Daoy (cell line): ENCODE measurements around the gene NOXO1. TPM values are rescaled to one million over a fixed set of nuclear protein-coding genes. Genes with fewer than 3 reads are reported as not detected.

Experiments used
- DNase-seq: peaks from one replicate; pipeline ENCODE4 v3.0.0-alpha.2; 2015; ENCODE audit warnings: low read depth
- total RNA-seq: library from RNA; depleted of rRNA; stranded (reverse); fragments of >200 nt; shearing (Covaris generic); gene quantifications from 2 replicates; pipeline ENCODE4 v1.2.3, GENCODE V29; 2014

Gene NOXO1
- total RNA-seq, 1 experiment from 2014 or later: not detected

- no peak for DNase-seq
These were observed 16.5 kb upstream of the NOXO1 start for GRCh38 chr16:1997494-1998359.

- DNase-seq: no peak
These were observed 12.5 kb upstream of the NOXO1 start for GRCh38 chr16:1993731-1994131.

GRCh38 chr16:1992704-1993317 is 11.5 kb upstream of the NOXO1 start:
- no peak for DNase-seq

GRCh38 chr16:1991948-1992703 is 10.9 kb upstream of the NOXO1 start:
- DNase-seq: peak; percentile 87

GRCh38 chr16:1991588-1991947 is 10.3 kb upstream of the NOXO1 start:
- no peak for DNase-seq

- no peak for DNase-seq
These were observed 9.9 kb upstream of the NOXO1 start for GRCh38 chr16:1991135-1991551.

GRCh38 chr16:1990351-1991134 is 9.3 kb upstream of the NOXO1 start:
- peak; percentile 24 for DNase-seq

GRCh38 chr16:1990101-1990350 is 8.8 kb upstream of the NOXO1 start:
- DNase-seq: no peak

- peak; percentile 39 for DNase-seq
These were observed 8.2 kb upstream of the NOXO1 start, which contains the start of gene SYNGR3 for GRCh38 chr16:1989209-1990100. Gene SYNGR3 (plus strand): TSS chr16:1989970. CDS start chr16:1990103, 133 bp downstream.

- DNase-seq: no peak
These were observed 5.9 kb upstream of the NOXO1 start for GRCh38 chr16:1987198-1987597.

GRCh38 chr16:1985466-1986150 is 4.3 kb upstream of the NOXO1 start:
- DNase-seq: no peak

- DNase-seq: no peak
These were observed 3.3 kb upstream of the NOXO1 start for GRCh38 chr16:1984347-1985225.

GRCh38 chr16:1983544-1984346 is 2.5 kb upstream of the NOXO1 start, which contains the start of gene GFER:
Gene GFER (plus strand): TSS chr16:1984193. CDS start chr16:1984219, 26 bp downstream.
- peak; percentile 94 for DNase-seq

- DNase-seq: no peak
These were observed 1.8 kb upstream of the NOXO1 start for GRCh38 chr16:1982991-1983543.

GRCh38 chr16:1982013-1982433 is 754 bp upstream of the NOXO1 start:
- DNase-seq: no peak

GRCh38 chr16:1980770-1981087 is 540 bp downstream of the NOXO1 start:
- no peak for DNase-seq

- DNase-seq: no peak
These were observed 1.1 kb downstream of the NOXO1 start for GRCh38 chr16:1980030-1980769.
